GM10248 (cell line): ENCODE data around the gene MPV17.

Experiments
- CTCF ChIA-PET: fragments of 300-600 bp; sonication (Branson Sonifier 250); formaldehyde crosslinking; extraction: SDS; loops from one replicate; lab custom pipeline; 2021; ENCODE audit warnings: antibody characterized with exemption; lab: Yijun Ruan, JAX
- POLR2A ChIA-PET: fragments of 350-650 bp; sonication (Branson Sonifier 250); formaldehyde crosslinking; extraction: SDS; loops from one replicate; lab custom pipeline; 2020; ENCODE audit warnings: antibody characterized with exemption; lab: Yijun Ruan, JAX
- DNase-seq: peaks from one replicate; pipeline ENCODE4 v3.0.0; 2012; ENCODE audit errors: extremely low spot score
- TF ChIP-seq, protein P1 (sequence below): IDR thresholded peaks from 2 replicates; pipeline ENCODE4 v1.5.1; 2012; ENCODE audit warnings: mild to moderate bottlenecking, low read depth; ENCODE audit errors: extremely low read depth, missing control alignments, control extremely low read depth

MPV17 gene, protein sequence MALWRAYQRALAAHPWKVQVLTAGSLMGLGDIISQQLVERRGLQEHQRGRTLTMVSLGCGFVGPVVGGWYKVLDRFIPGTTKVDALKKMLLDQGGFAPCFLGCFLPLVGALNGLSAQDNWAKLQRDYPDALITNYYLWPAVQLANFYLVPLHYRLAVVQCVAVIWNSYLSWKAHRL

DNA sequence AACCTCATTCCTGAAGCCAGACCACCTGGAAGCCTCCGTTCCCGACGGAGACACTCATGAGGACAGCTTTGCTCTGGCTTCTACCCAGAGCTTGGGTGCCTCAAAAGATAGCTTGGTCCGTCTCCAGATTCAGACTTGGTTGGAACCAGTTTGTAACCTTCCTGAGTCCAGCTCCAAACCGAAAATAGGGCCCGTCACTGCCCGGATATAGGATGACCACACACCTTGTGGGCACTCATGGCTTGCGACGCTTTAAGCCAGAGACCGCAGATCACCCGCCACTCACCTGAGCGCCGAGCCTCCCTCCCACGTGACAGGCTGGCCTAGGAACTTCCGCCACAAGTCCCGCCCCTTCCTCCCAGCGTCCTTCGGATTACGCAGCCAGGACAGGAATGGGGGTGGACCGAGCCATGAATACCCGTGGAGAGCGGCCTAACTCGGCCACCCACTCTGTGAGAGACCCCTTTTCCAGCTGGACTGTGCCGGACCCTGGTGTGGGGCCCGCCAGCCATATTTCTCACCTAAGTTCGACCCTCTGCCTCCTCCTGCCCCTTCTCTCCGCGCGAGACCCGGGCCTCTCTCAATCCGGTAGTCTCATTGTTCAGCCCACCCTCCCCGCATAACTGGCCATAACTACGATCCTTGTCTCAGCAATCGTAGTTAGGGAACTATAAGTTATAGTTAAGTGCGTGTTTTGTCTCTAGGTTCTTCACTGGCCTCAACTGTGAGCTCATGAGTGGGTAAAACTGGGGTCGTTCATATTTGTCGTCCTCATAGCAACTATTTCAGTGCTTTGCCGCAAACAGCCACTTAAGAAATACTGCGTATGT is at the start of gene MPV17:
MPV17 (minus strand) TSS at position 332 of the 830 bp plus-strand sequence. CDS start 580 bp downstream, outside the sequence.
- TF ChIP-seq, protein P1, sequence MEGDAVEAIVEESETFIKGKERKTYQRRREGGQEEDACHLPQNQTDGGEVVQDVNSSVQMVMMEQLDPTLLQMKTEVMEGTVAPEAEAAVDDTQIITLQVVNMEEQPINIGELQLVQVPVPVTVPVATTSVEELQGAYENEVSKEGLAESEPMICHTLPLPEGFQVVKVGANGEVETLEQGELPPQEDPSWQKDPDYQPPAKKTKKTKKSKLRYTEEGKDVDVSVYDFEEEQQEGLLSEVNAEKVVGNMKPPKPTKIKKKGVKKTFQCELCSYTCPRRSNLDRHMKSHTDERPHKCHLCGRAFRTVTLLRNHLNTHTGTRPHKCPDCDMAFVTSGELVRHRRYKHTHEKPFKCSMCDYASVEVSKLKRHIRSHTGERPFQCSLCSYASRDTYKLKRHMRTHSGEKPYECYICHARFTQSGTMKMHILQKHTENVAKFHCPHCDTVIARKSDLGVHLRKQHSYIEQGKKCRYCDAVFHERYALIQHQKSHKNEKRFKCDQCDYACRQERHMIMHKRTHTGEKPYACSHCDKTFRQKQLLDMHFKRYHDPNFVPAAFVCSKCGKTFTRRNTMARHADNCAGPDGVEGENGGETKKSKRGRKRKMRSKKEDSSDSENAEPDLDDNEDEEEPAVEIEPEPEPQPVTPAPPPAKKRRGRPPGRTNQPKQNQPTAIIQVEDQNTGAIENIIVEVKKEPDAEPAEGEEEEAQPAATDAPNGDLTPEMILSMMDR, result no peak
- peak; percentile 96 for DNase-seq
- POLR2A ChIA-PET, result interaction anchor here (1.1 kb wide), 1 partner anchor 272 kb away, joined by 3 read pairs; the partner anchor contains the start of gene AGBL5
- CTCF ChIA-PET, result interaction anchor here (0.8 to 5.0 kb wide), 8 partner anchors 9 to 361 kb away, joined by 3 to 33 read pairs (median 5); no protein-coding TSS in a partner anchor

DNA sequence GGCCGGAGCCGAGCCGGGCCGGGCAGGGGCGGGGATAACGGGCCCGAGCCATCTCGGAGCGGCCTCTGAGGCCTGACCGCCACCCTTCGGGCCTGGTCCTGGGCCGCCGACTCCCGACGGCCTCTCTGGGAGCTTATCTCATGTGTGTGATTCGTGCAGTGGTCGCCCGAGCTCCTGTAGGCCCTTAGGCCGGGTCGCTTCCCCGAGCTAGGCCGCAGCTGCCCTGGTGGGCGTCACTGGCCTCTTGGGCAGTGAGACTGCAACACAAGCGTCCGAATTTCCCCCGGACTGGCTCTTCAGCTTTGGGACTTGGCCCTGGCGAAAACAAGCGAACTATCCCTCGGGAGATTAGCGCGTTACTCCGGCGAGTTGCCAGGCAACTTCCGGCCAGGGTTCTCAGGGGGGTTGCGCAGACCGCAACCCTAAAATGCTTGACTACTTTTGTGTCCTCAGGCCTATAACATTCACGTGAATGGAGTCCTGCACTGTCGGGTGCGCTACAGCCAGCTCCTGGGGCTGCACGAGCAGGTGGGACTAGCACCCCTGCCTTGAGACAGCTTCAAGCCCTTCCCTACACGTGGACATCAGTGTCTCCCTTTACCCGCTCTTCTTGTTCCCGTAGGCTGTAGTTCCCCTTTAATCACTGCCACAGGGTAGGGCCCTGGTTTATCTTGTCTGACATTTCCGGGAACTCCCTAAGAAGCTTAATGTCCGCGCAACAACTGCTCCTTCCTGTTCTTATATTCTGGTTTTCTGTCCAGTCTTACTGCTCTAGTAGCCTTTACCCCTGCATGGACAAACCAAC is 48.1 kb upstream of the MPV17 start:
- TF ChIP-seq, protein P1, result no peak
- peak; percentile 42 for DNase-seq
- POLR2A ChIA-PET, result interaction anchor here (0.5 to 1.6 kb wide), 2 partner anchors 10 to 1226 kb away, joined by 7 read pairs; partner anchors contain the start of gene ZNF513
- CTCF ChIA-PET, result interaction anchor here (0.8 to 2.3 kb wide), 5 partner anchors 9 to 71 kb away, joined by 3 to 13 read pairs (median 3); partner anchors contain the start of gene ZNF513

DNA sequence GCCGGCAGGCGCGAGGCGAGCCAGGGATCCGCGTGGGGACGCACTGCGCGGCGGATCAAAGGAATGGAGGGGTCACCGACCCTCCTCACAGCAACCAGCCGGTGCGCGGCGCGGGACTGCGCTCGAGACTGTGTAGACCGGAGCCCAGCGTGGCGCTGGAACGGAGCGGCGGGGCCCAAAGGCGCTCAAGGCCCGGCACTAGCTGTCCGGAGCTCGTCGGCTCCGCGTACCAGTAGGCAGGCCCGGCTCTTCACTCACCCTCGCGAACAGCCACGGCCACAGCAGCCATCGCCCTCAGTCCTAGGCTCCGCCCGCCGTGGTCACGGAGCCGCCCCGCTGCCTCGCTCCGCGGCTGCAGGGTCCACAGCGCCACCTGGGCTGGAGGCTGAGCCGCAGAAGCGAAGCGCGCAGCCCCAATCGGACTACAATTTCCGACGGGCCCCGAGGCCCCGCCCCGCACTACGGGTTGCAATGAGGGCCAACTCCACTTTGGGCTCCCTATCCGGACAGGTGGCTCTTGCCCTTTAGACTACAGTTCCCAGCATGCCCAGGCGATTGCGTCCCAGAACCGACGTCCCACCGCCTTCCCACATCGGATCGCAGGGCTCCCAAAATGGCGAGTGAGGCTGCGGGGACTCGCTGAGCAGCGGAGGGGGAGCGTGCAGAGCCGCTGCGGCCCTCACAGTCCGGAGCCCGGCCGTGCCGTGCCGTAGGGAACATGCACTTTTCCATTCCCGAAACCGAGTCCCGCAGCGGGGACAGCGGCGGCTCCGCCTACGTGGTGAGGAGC is 47.3 kb upstream of the MPV17 start, which contains the start of the genes EIF2B4 and SNX17:
EIF2B4 (minus strand) TSS at position 313 of the 790 bp plus-strand sequence; CDS start at position 289, 24 bp downstream.
SNX17 (plus strand) TSS at position 591 of the 790 bp plus-strand sequence; CDS start at position 719, 128 bp downstream.
- TF ChIP-seq, protein P1, result peak; percentile 94
- peak; percentile 96 for DNase-seq
- ChIA-PET CTCF (interaction anchor here (0.7 to 2.3 kb wide), 18 partner anchors 8 to 313 kb away, joined by 3 to 13 read pairs (median 4); partner anchors contain the start of genes CCDC121, GPN1, GTF3C2 and NRBP1), POLR2A (interaction anchor here (0.5 to 1.6 kb wide), 2 partner anchors 11 to 1227 kb away, joined by 7 read pairs; partner anchors contain the start of gene ZNF513)

DNA sequence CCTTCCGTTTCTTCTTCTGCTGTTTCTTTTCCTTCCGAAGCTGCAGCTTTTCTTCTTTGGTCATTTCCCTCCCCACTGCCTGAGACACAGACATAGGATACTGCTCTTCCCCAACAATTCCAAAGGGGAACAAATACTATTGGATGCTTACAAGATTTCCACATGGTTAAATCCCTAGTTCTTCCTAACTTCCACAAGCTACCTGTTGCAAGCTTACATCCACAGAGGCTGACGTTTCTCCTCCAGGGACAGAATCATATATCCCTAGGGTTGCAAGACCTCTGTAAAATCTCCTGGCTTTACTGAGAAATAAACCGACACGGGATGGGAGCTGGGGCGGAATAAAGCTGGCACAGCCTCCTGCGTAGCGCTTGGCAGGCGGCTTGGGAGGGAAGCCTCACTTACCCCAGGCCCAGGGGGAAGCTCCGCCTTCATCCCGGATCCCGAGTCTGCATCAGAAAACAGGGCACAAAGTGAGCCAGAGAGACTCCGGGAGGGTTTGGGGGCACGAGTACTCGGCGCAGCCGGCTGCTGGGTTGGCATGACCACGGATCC is 46.7 kb upstream of the MPV17 start:
- ChIA-PET CTCF (interaction anchor here (0.7 to 1.9 kb wide), 17 partner anchors 9 to 314 kb away, joined by 3 to 10 read pairs (median 4); partner anchors contain the start of genes CCDC121, GPN1, GTF3C2 and NRBP1), POLR2A (no interaction called here)
- DNase-seq, result no peak
- TF ChIP-seq, protein P1, result no peak

DNA sequence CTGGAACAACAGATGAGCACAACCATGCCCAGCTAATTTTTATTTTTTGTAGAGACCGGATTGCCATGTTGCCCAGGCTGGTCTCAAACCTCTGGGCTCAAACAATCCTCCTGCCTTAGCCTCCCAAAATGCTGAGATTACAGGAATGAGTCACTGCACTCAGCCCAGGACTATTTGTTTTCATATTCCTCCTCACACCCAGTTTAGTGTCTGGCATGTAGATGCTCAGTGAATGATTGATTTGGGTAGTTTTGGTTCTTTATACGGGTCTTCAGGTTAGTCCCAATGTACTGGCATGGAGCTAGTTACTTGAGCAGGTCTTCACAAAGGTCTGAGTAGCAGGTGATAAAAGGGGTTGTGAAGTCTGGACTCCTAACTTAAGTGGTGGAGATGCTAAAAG is 41.0 kb upstream of the MPV17 start:
- DNase-seq, result no peak
- ChIA-PET CTCF (interaction anchor here (0.7 to 1.5 kb wide), 3 partner anchors 17 to 64 kb away, joined by 3 to 4 read pairs (median 3); partner anchors contain the start of genes NRBP1 and ZNF513), POLR2A (no interaction called here)
- TF ChIP-seq, protein P1, result no peak
